ENCODE results near the gene RNF144A. TPM values are rescaled to one million over a fixed set of nuclear protein-coding genes. Genes with fewer than 3 reads are reported as not detected.

Gene RNF144A
- total and polyA plus RNA-seq, 2 experiments from 2014 or later: 2.8 to 14.7 TPM

GRCh38 chr2:7028846-7029245, 111.6 kb downstream of the RNF144A start:
- Mint-ChIP-seq H3K4me1 (no peaks in the 10 kb centered on the region; the same call in 2 of the 3 replicates), H3K36me3 (ENCODE audit: low read depth) (peaks cover 15% of the 10 kb centered on the region; the same call in 2 of the 3 replicates), H3K27ac (no peak overlapping the region), H3K4me3 (no peak overlapping the region), H3K27me3 (ENCODE audit: insufficient read depth, low read depth, poor library complexity) (no peaks in the 10 kb centered on the region), H3K9me3 (no peaks in the 10 kb centered on the region)
- TF ChIP-seq CREB1 (CRISPR knock-in tag; IDR thresholded peaks at IDR 0.05; ENCODE audit: low read depth) (no peak), EZH2 (IDR thresholded peaks at IDR 0.05; ENCODE audit: low read depth, unreplicated experiment) (no peak), ZNF331 (CRISPR knock-in tag; IDR thresholded peaks at IDR 0.05; ENCODE audit: low read depth) (no peak), STAT1 (IDR thresholded peaks at IDR 0.05; ENCODE audit: unreplicated experiment) (no peak), CTCF (conservative IDR thresholded peaks at IDR 0.05; ENCODE audit: low read depth in 2 of 2) (no peak), EZH2phosphoT487 (IDR thresholded peaks at IDR 0.05; ENCODE audit: unreplicated experiment) (no peak), NANOG (IDR thresholded peaks at IDR 0.05; ENCODE audit: borderline replicate concordance) (no peak)
- TF ChIP-seq, protein P1, sequence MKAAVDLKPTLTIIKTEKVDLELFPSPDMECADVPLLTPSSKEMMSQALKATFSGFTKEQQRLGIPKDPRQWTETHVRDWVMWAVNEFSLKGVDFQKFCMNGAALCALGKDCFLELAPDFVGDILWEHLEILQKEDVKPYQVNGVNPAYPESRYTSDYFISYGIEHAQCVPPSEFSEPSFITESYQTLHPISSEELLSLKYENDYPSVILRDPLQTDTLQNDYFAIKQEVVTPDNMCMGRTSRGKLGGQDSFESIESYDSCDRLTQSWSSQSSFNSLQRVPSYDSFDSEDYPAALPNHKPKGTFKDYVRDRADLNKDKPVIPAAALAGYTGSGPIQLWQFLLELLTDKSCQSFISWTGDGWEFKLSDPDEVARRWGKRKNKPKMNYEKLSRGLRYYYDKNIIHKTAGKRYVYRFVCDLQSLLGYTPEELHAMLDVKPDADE (IDR thresholded peaks at IDR 0.05): no peak
- no peak overlapping the region for H3K4me3 ChIP-seq
- no peak overlapping the region for H3K27ac ChIP-seq (ENCODE audit: low read depth)
- H3K27me3 ChIP-seq (ENCODE audit: insufficient read depth): no peaks in the 10 kb centered on the region
- no peaks in the 10 kb centered on the region for H3K4me1 ChIP-seq (ENCODE audit: insufficient read depth)
- no peaks in the 10 kb centered on the region for H3F3A ChIP-seq (replicated peaks; ENCODE audit: low read depth)
- no peak overlapping the region for H2AFZ ChIP-seq
- no peaks in the 10 kb centered on the region for H3K36me3 ChIP-seq (ENCODE audit: insufficient read depth)
- no peaks in the 10 kb centered on the region for H3K79me2 ChIP-seq (replicated peaks; ENCODE audit: insufficient read depth)
- H4K20me1 ChIP-seq (replicated peaks; ENCODE audit: insufficient read depth): no peaks in the 10 kb centered on the region
- no peaks in the 10 kb centered on the region for H3K9me2 ChIP-seq (ENCODE audit: insufficient read depth)
- DNase-seq (ENCODE audit: low spot score): no peak
- H3K4me2 ChIP-seq: no peak overlapping the region
- no peak for ATAC-seq

DNA sequence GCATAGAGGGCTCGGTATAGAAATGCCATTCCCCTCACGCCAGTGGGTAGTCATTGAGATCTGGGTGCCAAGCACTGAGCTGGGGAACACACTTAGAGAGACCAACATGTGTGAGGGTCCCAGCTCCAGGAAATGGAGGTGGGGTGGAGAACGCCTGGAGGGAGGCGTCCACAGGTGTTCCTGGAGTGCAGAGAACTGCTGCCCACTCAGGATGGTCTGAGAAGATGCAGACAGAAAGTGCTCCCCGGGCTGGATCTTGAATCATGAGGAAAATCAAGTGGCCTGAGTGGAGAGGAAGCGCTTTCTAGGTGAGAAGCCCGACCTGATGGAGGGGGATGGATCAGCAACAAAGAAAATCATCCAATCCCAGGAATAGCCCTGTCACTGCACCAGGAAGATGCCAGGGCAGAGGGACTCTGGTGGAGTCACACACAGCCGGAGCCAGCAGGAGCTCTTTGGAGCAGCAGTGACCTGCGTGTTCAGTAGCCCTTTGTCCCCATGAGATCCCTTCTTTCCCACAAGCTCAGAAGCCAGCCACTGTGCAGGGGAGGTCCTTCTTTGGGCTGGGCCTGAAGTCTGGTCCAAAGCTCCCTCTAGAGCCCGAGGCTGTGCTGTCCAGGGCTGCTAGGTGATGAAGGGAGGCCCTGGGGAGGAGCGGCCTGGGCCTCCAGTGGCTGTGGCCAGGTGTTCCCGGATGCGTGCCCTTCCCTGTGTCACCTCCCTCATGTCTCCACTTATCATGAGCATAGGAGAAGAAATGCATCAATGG, 112.3 kb downstream of the RNF144A start:
- H3K36me3 Mint-ChIP-seq (ENCODE audit: low read depth): peaks cover 15% of the 10 kb centered on the region; the same call in 2 of the 3 replicates
- H3K9me2 ChIP-seq (ENCODE audit: insufficient read depth): no peaks in the 10 kb centered on the region
- no peak overlapping the region for H3K27ac ChIP-seq (ENCODE audit: low read depth)
- H3K27me3 Mint-ChIP-seq (ENCODE audit: insufficient read depth, low read depth, poor library complexity): no peaks in the 10 kb centered on the region
- ATAC-seq (peak; percentile 30; the same call in 2 of the 3 replicates), DNase-seq (ENCODE audit: low spot score) (no peak)
- no peaks in the 10 kb centered on the region for H3K9me3 Mint-ChIP-seq
- H3K4me1 Mint-ChIP-seq: no peaks in the 10 kb centered on the region; the same call in 2 of the 3 replicates
- H3K27me3 ChIP-seq (ENCODE audit: insufficient read depth): no peaks in the 10 kb centered on the region
- H3K27ac Mint-ChIP-seq: no peak overlapping the region
- no peaks in the 10 kb centered on the region for H4K20me1 ChIP-seq (replicated peaks; ENCODE audit: insufficient read depth)
- H3K79me2 ChIP-seq (replicated peaks; ENCODE audit: insufficient read depth): no peaks in the 10 kb centered on the region
- H3K4me2 ChIP-seq: no peak overlapping the region
- no peaks in the 10 kb centered on the region for H3F3A ChIP-seq (replicated peaks; ENCODE audit: low read depth)
- H3K4me1 ChIP-seq (ENCODE audit: insufficient read depth): no peaks in the 10 kb centered on the region
- no peaks in the 10 kb centered on the region for H3K36me3 ChIP-seq (ENCODE audit: insufficient read depth)
- H3K4me3 ChIP-seq: no peak overlapping the region
- no peak overlapping the region for H3K4me3 Mint-ChIP-seq
- H2AFZ ChIP-seq: no peak overlapping the region
- TF ChIP-seq, protein P2, sequence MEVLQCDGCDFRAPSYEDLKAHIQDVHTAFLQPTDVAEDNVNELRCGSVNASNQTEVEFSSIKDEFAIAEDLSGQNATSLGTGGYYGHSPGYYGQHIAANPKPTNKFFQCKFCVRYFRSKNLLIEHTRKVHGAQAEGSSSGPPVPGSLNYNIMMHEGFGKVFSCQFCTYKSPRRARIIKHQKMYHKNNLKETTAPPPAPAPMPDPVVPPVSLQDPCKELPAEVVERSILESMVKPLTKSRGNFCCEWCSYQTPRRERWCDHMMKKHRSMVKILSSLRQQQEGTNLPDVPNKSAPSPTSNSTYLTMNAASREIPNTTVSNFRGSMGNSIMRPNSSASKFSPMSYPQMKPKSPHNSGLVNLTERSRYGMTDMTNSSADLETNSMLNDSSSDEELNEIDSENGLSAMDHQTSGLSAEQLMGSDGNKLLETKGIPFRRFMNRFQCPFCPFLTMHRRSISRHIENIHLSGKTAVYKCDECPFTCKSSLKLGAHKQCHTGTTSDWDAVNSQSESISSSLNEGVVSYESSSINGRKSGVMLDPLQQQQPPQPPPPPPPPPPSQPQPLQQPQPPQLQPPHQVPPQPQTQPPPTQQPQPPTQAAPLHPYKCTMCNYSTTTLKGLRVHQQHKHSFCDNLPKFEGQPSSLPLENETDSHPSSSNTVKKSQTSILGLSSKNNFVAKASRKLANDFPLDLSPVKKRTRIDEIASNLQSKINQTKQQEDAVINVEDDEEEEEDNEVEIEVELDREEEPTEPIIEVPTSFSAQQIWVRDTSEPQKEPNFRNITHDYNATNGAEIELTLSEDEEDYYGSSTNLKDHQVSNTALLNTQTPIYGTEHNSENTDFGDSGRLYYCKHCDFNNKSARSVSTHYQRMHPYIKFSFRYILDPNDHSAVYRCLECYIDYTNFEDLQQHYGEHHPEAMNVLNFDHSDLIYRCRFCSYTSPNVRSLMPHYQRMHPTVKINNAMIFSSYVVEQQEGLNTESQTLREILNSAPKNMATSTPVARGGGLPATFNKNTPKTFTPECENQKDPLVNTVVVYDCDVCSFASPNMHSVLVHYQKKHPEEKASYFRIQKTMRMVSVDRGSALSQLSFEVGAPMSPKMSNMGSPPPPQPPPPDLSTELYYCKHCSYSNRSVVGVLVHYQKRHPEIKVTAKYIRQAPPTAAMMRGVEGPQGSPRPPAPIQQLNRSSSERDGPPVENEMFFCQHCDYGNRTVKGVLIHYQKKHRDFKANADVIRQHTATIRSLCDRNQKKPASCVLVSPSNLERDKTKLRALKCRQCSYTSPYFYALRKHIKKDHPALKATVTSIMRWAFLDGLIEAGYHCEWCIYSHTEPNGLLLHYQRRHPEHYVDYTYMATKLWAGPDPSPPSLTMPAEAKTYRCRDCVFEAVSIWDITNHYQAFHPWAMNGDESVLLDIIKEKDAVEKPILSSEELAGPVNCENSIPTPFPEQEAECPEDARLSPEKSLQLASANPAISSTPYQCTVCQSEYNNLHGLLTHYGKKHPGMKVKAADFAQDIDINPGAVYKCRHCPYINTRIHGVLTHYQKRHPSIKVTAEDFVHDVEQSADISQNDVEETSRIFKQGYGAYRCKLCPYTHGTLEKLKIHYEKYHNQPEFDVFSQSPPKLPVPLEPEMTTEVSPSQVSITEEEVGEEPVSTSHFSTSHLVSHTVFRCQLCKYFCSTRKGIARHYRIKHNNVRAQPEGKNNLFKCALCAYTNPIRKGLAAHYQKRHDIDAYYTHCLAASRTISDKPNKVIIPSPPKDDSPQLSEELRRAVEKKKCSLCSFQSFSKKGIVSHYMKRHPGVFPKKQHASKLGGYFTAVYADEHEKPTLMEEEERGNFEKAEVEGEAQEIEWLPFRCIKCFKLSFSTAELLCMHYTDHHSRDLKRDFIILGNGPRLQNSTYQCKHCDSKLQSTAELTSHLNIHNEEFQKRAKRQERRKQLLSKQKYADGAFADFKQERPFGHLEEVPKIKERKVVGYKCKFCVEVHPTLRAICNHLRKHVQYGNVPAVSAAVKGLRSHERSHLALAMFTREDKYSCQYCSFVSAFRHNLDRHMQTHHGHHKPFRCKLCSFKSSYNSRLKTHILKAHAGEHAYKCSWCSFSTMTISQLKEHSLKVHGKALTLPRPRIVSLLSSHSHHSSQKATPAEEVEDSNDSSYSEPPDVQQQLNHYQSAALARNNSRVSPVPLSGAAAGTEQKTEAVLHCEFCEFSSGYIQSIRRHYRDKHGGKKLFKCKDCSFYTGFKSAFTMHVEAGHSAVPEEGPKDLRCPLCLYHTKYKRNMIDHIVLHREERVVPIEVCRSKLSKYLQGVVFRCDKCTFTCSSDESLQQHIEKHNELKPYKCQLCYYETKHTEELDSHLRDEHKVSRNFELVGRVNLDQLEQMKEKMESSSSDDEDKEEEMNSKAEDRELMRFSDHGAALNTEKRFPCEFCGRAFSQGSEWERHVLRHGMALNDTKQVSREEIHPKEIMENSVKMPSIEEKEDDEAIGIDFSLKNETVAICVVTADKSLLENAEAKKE (CRISPR knock-in tag; IDR thresholded peaks at IDR 0.05): no peak
- TF ChIP-seq STAT1 (IDR thresholded peaks at IDR 0.05; ENCODE audit: unreplicated experiment) (no peak), ZNF114 (CRISPR knock-in tag; IDR thresholded peaks at IDR 0.05) (no peak), EZH2 (IDR thresholded peaks at IDR 0.05; ENCODE audit: low read depth, unreplicated experiment) (no peak)
